Measurements from ENCODE around the gene PARK7.

PARK7 gene

GRCh38 chr1:8017495-8018197 is 56.1 kb downstream of the PARK7 start:
- Histone ChIP-seq H3K27me3 (ENCODE audit: insufficient read depth, low read length, poor library complexity) (peaks cover 15% of the 10 kb centered on the region), H3K79me2 (ENCODE audit: insufficient read depth, low read length) (no peaks in the 10 kb centered on the region), H3K4me1 (ENCODE audit: insufficient read depth, low read length) (no peaks in the 10 kb centered on the region), H4K20me1 (ENCODE audit: insufficient read depth, low read length) (no peaks in the 10 kb centered on the region), H2AFZ (ENCODE audit: low read depth, low read length) (no peak overlapping the region), H3K36me3 (ENCODE audit: insufficient read depth, low read length) (no peaks in the 10 kb centered on the region), H3K27ac (ENCODE audit: low read length) (no peak overlapping the region), H3K9ac (ENCODE audit: low read depth, low read length) (no peak overlapping the region), H3K4me2 (ENCODE audit: insufficient read depth, low read length) (no peak overlapping the region), H3K9me3 (ENCODE audit: insufficient read depth, low read length, severe bottlenecking) (no peaks in the 10 kb centered on the region), H3K4me3 (ENCODE audit: low read depth in 1 of 2, low read length in 2 of 2) (no peak overlapping the region)
- TF ChIP-seq, protein P1, sequence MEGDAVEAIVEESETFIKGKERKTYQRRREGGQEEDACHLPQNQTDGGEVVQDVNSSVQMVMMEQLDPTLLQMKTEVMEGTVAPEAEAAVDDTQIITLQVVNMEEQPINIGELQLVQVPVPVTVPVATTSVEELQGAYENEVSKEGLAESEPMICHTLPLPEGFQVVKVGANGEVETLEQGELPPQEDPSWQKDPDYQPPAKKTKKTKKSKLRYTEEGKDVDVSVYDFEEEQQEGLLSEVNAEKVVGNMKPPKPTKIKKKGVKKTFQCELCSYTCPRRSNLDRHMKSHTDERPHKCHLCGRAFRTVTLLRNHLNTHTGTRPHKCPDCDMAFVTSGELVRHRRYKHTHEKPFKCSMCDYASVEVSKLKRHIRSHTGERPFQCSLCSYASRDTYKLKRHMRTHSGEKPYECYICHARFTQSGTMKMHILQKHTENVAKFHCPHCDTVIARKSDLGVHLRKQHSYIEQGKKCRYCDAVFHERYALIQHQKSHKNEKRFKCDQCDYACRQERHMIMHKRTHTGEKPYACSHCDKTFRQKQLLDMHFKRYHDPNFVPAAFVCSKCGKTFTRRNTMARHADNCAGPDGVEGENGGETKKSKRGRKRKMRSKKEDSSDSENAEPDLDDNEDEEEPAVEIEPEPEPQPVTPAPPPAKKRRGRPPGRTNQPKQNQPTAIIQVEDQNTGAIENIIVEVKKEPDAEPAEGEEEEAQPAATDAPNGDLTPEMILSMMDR (IDR thresholded peaks at IDR 0.05; ENCODE audit: borderline replicate concordance, extremely low read depth, low read length, poor library complexity, severe bottlenecking): no peak
- no peak for TF ChIP-seq EZH2 (IDR thresholded peaks at IDR 0.05; ENCODE audit: borderline replicate concordance, low read depth, low read length, severe bottlenecking)
- no peak for DNase-seq
- ATAC-seq (ENCODE audit: insufficient read depth, low read depth): no peak

- DNase-seq (no peak), ATAC-seq (ENCODE audit: insufficient read depth, low read depth) (no peak)
- Histone ChIP-seq H3K4me1 (ENCODE audit: insufficient read depth, low read length) (no peaks in the 10 kb centered on the region), H3K4me2 (ENCODE audit: insufficient read depth, low read length) (no peak overlapping the region), H3K79me2 (ENCODE audit: insufficient read depth, low read length) (no peaks in the 10 kb centered on the region), H3K36me3 (ENCODE audit: insufficient read depth, low read length) (no peaks in the 10 kb centered on the region), H4K20me1 (ENCODE audit: insufficient read depth, low read length) (no peaks in the 10 kb centered on the region), H3K9me3 (ENCODE audit: insufficient read depth, low read length, severe bottlenecking) (no peaks in the 10 kb centered on the region), H3K9ac (ENCODE audit: low read depth, low read length) (no peak overlapping the region), H3K27ac (ENCODE audit: low read length) (no peak overlapping the region), H3K4me3 (ENCODE audit: low read depth in 1 of 2, low read length in 2 of 2) (no peak overlapping the region), H2AFZ (ENCODE audit: low read depth, low read length) (no peak overlapping the region), H3K27me3 (ENCODE audit: insufficient read depth, low read length, poor library complexity) (peaks cover 15% of the 10 kb centered on the region)
- TF ChIP-seq EZH2 (IDR thresholded peaks at IDR 0.05; ENCODE audit: borderline replicate concordance, low read depth, low read length, severe bottlenecking): no peak
- TF ChIP-seq, protein P1 (IDR thresholded peaks at IDR 0.05; ENCODE audit: borderline replicate concordance, extremely low read depth, low read length, poor library complexity, severe bottlenecking): no peak
Observed at GRCh38 chr1:8018492-8019228, 57.1 kb downstream of the PARK7 start.

- Histone ChIP-seq H3K27me3 (ENCODE audit: insufficient read depth, low read length, poor library complexity) (peaks cover 15% of the 10 kb centered on the region), H3K4me1 (ENCODE audit: insufficient read depth, low read length) (no peaks in the 10 kb centered on the region), H4K20me1 (ENCODE audit: insufficient read depth, low read length) (no peaks in the 10 kb centered on the region), H3K27ac (ENCODE audit: low read length) (no peak overlapping the region), H2AFZ (ENCODE audit: low read depth, low read length) (no peak overlapping the region), H3K4me3 (ENCODE audit: low read depth in 1 of 2, low read length in 2 of 2) (no peak overlapping the region), H3K4me2 (ENCODE audit: insufficient read depth, low read length) (no peak overlapping the region), H3K79me2 (ENCODE audit: insufficient read depth, low read length) (no peaks in the 10 kb centered on the region), H3K36me3 (ENCODE audit: insufficient read depth, low read length) (no peaks in the 10 kb centered on the region), H3K9ac (ENCODE audit: low read depth, low read length) (no peak overlapping the region), H3K9me3 (ENCODE audit: insufficient read depth, low read length, severe bottlenecking) (no peaks in the 10 kb centered on the region)
- TF ChIP-seq, protein P1 (IDR thresholded peaks at IDR 0.05; ENCODE audit: borderline replicate concordance, extremely low read depth, low read length, poor library complexity, severe bottlenecking): no peak
- no peak for TF ChIP-seq EZH2 (IDR thresholded peaks at IDR 0.05; ENCODE audit: borderline replicate concordance, low read depth, low read length, severe bottlenecking)
- DNase-seq: no peak
- ATAC-seq (ENCODE audit: insufficient read depth, low read depth): no peak
Observed at GRCh38 chr1:8019229-8019620, 57.7 kb downstream of the PARK7 start.
